ENCODE data around the gene LDLR. TPM values are rescaled to one million over a fixed set of nuclear protein-coding genes. Genes with fewer than 3 reads are reported as not detected.

Gene LDLR
- total and polyA plus RNA-seq, 2 of the 4 experiments (the other 2 are of a cell fraction): 45.2 to 53.8 TPM

- no CpG with 5 or more reads among the region's 5 CpGs for WGBS, 2 experiments (ENCODE audit: extremely low coverage in 2 of 2, insufficient read length in 1 of 2)
- Histone ChIP-seq H3K23ac (ENCODE audit: low read depth, low read length) (no peak overlapping the region), H3K36me3 (ENCODE audit: control insufficient read depth, insufficient read depth, low read length) (peaks cover 80% of the 10 kb centered on the region), H2BK5ac (ENCODE audit: low read depth, low read length, poor library complexity, severe bottlenecking) (no peak overlapping the region), H3K27me3 (ENCODE audit: control insufficient read depth, insufficient read depth, low read length) (no peaks in the 10 kb centered on the region), H3K9ac (ENCODE audit: low read depth, low read length) (no peak overlapping the region), H2AK5ac (ENCODE audit: low read depth, low read length) (no peak overlapping the region), H3K27ac (ENCODE audit: insufficient read depth, low read length) (no peak overlapping the region), H2BK20ac (ENCODE audit: low read depth, low read length) (no peak overlapping the region), H2BK15ac (ENCODE audit: low read depth, low read length) (no peak overlapping the region), H4K20me1 (ENCODE audit: insufficient read depth, low read length) (no peaks in the 10 kb centered on the region; the same call in none of the 2 replicates), H2AK9ac (replicated peaks; ENCODE audit: low read depth, low read length, poor library complexity) (no peak overlapping the region), H3K18ac (ENCODE audit: low read depth, low read length) (no peak overlapping the region), H2AFZ (replicated peaks; ENCODE audit: low read length, poor library complexity) (no peak overlapping the region), H3K9me3 (ENCODE audit: control insufficient read depth, insufficient read depth, low read length) (no peaks in the 10 kb centered on the region), H4K5ac (ENCODE audit: low read depth, low read length) (no peak overlapping the region), H2BK120ac (ENCODE audit: low read depth, low read length) (no peak overlapping the region), H3K56ac (ENCODE audit: extremely low read depth, insufficient read depth, low read length) (no peak overlapping the region), H3K9me1 (ENCODE audit: insufficient read depth, low read length) (peaks cover 14% of the 10 kb centered on the region), H4K8ac (ENCODE audit: low read depth in 2 of 2, low read length in 2 of 2) (no peak overlapping the region), H3K4me3 (ENCODE audit: insufficient read depth, low read depth, low read length) (no peak overlapping the region), H3K4me1 (ENCODE audit: control insufficient read depth, insufficient read depth, low read length) (peaks cover 6% of the 10 kb centered on the region), H3K79me1 (ENCODE audit: low read depth in 1 of 2, low read length in 2 of 2) (peaks cover 22 to 64% of the 10 kb centered on the region in 2 experiments), H4K91ac (ENCODE audit: insufficient read depth, low read depth, low read length) (no peak overlapping the region), H3K4ac (ENCODE audit: low read depth, low read length) (no peak overlapping the region), H3K14ac (replicated peaks; ENCODE audit: low read depth, low read length) (no peak overlapping the region), H3K4me2 (ENCODE audit: low read depth, low read length) (no peak overlapping the region)
- ChIA-PET CTCF (interaction anchor here (0.7 kb wide), 1 partner anchor 12 kb away, joined by 3 read pairs; no protein-coding TSS in a partner anchor), POLR2A (ENCODE audit: unreplicated experiment) (no interaction called here)
- DNase-seq (no peak), ATAC-seq (ENCODE audit: low read depth) (no peak)
- TF ChIP-seq MAZ (IDR thresholded peaks at IDR 0.05; ENCODE audit: borderline replicate concordance, low read depth, low read length): no peak
- TF ChIP-seq POLR2A (IDR thresholded peaks at IDR 0.05; ENCODE audit: low read depth, low read length): no peak
- no peak for TF ChIP-seq BHLHE40 (IDR thresholded peaks at IDR 0.05; ENCODE audit: low read depth, low read length)
- TF ChIP-seq FOS (IDR thresholded peaks at IDR 0.05; ENCODE audit: low read depth, low read length): no peak
- TF ChIP-seq ELK1 (IDR thresholded peaks at IDR 0.05; ENCODE audit: borderline replicate concordance, low read depth, low read length): no peak
- no peak for TF ChIP-seq SMC3 (IDR thresholded peaks at IDR 0.05; ENCODE audit: low read depth, low read length)
- no peak for TF ChIP-seq CHD1 (IDR thresholded peaks at IDR 0.05; ENCODE audit: low read depth, low read length)
- no peak for TF ChIP-seq MXI1 (IDR thresholded peaks at IDR 0.05; ENCODE audit: borderline replicate concordance, low read depth, low read length)
- TF ChIP-seq NFE2L2 (IDR thresholded peaks at IDR 0.05; ENCODE audit: low read depth, low read length): no peak
- TF ChIP-seq CTCF (conservative IDR thresholded peaks at IDR 0.05; ENCODE audit: low read depth, low read length): no peak
- TF ChIP-seq USF2 (IDR thresholded peaks at IDR 0.05; ENCODE audit: low read depth, low read length): no peak
- TF ChIP-seq RAD21 (IDR thresholded peaks at IDR 0.05; ENCODE audit: low read length): no peak
- no peak for TF ChIP-seq CEBPB (IDR thresholded peaks at IDR 0.05; ENCODE audit: low read depth, low read length)
- in situ Hi-C loops (cut with MboI; ENCODE audit: low sequenced_read_pairs) (no loop called here), dilution Hi-C loops (cut with HindIII; ENCODE audit: low sequenced_read_pairs, unreplicated experiment) (no loop called here), intact Hi-C loops (cut with micrococcal nuclease) (no loop called here)
- BruUV-seq (replicated peaks): no TSS peak
These were observed 81.9 kb downstream of the LDLR start for GRCh38 chr19:11171144-11171543.
